H9 (cell line): ENCODE data around the gene DSG2. TPM values are rescaled to one million over a fixed set of nuclear protein-coding genes. Genes with fewer than 3 reads are reported as not detected.

Experiments used
- DNase-seq: peaks from one replicate; pipeline ENCODE4 v3.0.0-alpha.2; 2017
- H2AFZ ChIP-seq: one replicate; pipeline ENCODE4 v1.6.1; 2013; ENCODE audit warnings: mild to moderate bottlenecking, low read length, control low read depth, moderate library complexity
- H2AK5ac ChIP-seq: 2 replicates; pipeline ENCODE4 v1.6.1; 2013; ENCODE audit warnings: low read length, control low read depth, mixed read lengths; ENCODE audit not compliant: insufficient read length
- H2BK120ac ChIP-seq: one replicate; pipeline ENCODE4 v1.6.1; 2013; ENCODE audit warnings: low read depth, mild to moderate bottlenecking, low read length, control low read depth, inconsistent platforms; ENCODE audit not compliant: poor library complexity, severe bottlenecking
- H2BK12ac ChIP-seq: 2 replicates; pipeline ENCODE4 v1.6.1; 2013; ENCODE audit warnings: low read length, control low read depth, mixed read lengths, low read depth; ENCODE audit not compliant: insufficient read length
- H2BK15ac ChIP-seq: 2 replicates; pipeline ENCODE4 v1.6.1; 2013; ENCODE audit warnings: low read depth, low read length, control low read depth
- H2BK20ac ChIP-seq: one replicate; pipeline ENCODE4 v1.6.1; 2013; ENCODE audit warnings: low read depth, mild to moderate bottlenecking, low read length, control low read depth, inconsistent platforms; ENCODE audit not compliant: poor library complexity, severe bottlenecking
- H2BK5ac ChIP-seq: 2 replicates; pipeline ENCODE4 v1.6.1; 2013; ENCODE audit warnings: low read length, control low read depth, mixed read lengths; ENCODE audit not compliant: insufficient read length
- H3K14ac ChIP-seq: 2 replicates; pipeline ENCODE4 v1.6.1; 2013; ENCODE audit warnings: low read length, control low read depth; ENCODE audit not compliant: insufficient read depth
- H3K18ac ChIP-seq: 2 replicates; pipeline ENCODE4 v1.6.1; 2013; ENCODE audit warnings: low read depth, mild to moderate bottlenecking, mixed read lengths, low read length, control low read depth; ENCODE audit not compliant: insufficient read length
- H3K23ac ChIP-seq: 2 replicates; pipeline ENCODE4 v1.6.1; 2013; ENCODE audit warnings: low read length, control low read depth, mixed read lengths, low read depth; ENCODE audit not compliant: insufficient read length
- H3K23me2 ChIP-seq: 2 replicates; pipeline ENCODE4 v1.6.1; 2013; ENCODE audit warnings: low read depth, mild to moderate bottlenecking, mixed read lengths, low read length, control low read depth; ENCODE audit not compliant: insufficient read length, poor library complexity, severe bottlenecking
- H3K27ac ChIP-seq: 2 replicates; pipeline ENCODE4 v1.5.1; 2013; ENCODE audit warnings: low read length, control low read depth, mixed read lengths, low read depth; ENCODE audit not compliant: insufficient read length
- H3K27me3 ChIP-seq: 2 replicates; pipeline ENCODE4 v1.6.1; 2013; ENCODE audit warnings: low read length, control low read depth, inconsistent platforms; ENCODE audit not compliant: insufficient read depth
- H3K4ac ChIP-seq: 2 replicates; pipeline ENCODE4 v1.6.1; 2013; ENCODE audit warnings: low read depth, mild to moderate bottlenecking, control low read depth, inconsistent platforms, low read length, moderate library complexity
- H3K4me1 ChIP-seq: 2 replicates; pipeline ENCODE4 v1.6.1; 2013; ENCODE audit warnings: low read length, control low read depth, inconsistent platforms; ENCODE audit not compliant: insufficient read depth
- H3K4me2 ChIP-seq: 2 replicates; pipeline ENCODE4 v1.6.1; 2013; ENCODE audit warnings: low read length, control low read depth, mixed read lengths; ENCODE audit not compliant: insufficient read length, insufficient read depth
- H3K56ac ChIP-seq: 2 replicates; pipeline ENCODE4 v1.6.1; 2013; ENCODE audit warnings: low read depth, mild to moderate bottlenecking, mixed read lengths, low read length, control low read depth; ENCODE audit not compliant: insufficient read length
- H3K79me1 ChIP-seq: 2 replicates; pipeline ENCODE4 v1.6.1; 2013; ENCODE audit warnings: low read depth, mild to moderate bottlenecking, moderate library complexity, low read length, control low read depth, inconsistent platforms; ENCODE audit not compliant: insufficient read depth, poor library complexity, severe bottlenecking
- H3K79me2 ChIP-seq: 2 replicates; pipeline ENCODE4 v1.6.1; 2013; ENCODE audit warnings: low read length, control low read depth, inconsistent platforms; ENCODE audit not compliant: insufficient read depth
- H3K9ac ChIP-seq: 2 replicates; pipeline ENCODE4 v1.6.1; 2013; ENCODE audit warnings: low read length, control low read depth, mixed read lengths; ENCODE audit not compliant: insufficient read length; ENCODE audit errors: extremely low read depth
- H3K9me3 ChIP-seq: one replicate; pipeline ENCODE4 v1.6.1; 2013; ENCODE audit warnings: low read depth, low read length, inconsistent platforms; ENCODE audit not compliant: control insufficient read depth
- H3T11ph ChIP-seq: one replicate; pipeline ENCODE4 v1.6.1; 2013; ENCODE audit warnings: mild to moderate bottlenecking, low read length, control low read depth, inconsistent platforms
- H4K20me1 ChIP-seq: one replicate; pipeline ENCODE4 v1.6.1; 2013; ENCODE audit not compliant: control insufficient read depth, insufficient read length, insufficient read depth
- H4K5ac ChIP-seq: 2 replicates; pipeline ENCODE4 v1.6.1; 2013; ENCODE audit warnings: low read depth, mild to moderate bottlenecking, mixed read lengths, low read length, control low read depth; ENCODE audit not compliant: insufficient read length
- H4K8ac ChIP-seq: replicated peaks from 2 replicates; pipeline ENCODE4 v1.6.1; 2013; ENCODE audit warnings: low read length, control low read depth, mixed read lengths, low read depth; ENCODE audit not compliant: insufficient read length
- H4K91ac ChIP-seq: 2 replicates; pipeline ENCODE4 v1.6.1; 2013; ENCODE audit warnings: low read depth, mild to moderate bottlenecking, moderate library complexity, mixed read lengths, low read length, control low read depth; ENCODE audit not compliant: insufficient read length
- H3K27ac Mint-ChIP-seq, 3 experiments: 2 replicates in 2 of 3; 3 replicates in 1 of 3; pipeline ENCODE4 v1.8.0; 2020 to 2021; ENCODE audit warnings: mixed read lengths in 3 of 3, mild to moderate bottlenecking in 1 of 3, moderate library complexity in 1 of 3
- H3K27me3 Mint-ChIP-seq: 2 replicates; pipeline ENCODE4 v1.8.0; 2021; ENCODE audit warnings: low read depth, mild to moderate bottlenecking, moderate library complexity, mixed read lengths
- H3K36me3 Mint-ChIP-seq, 3 experiments: 2 replicates in 2 of 3; 3 replicates in 1 of 3; pipeline ENCODE4 v1.8.0; 2020 to 2021; ENCODE audit warnings: low read depth in 3 of 3, mixed read lengths in 3 of 3; ENCODE audit not compliant: insufficient read depth in 1 of 3
- H3K4me1 Mint-ChIP-seq, 2 experiments: 2 replicates each; pipeline ENCODE4 v1.8.0; 2020; ENCODE audit warnings: mixed read lengths in 2 of 2
- H3K4me3 Mint-ChIP-seq, 2 experiments: 2 replicates in 1 of 2; 3 replicates in 1 of 2; pipeline ENCODE4 v1.8.0; 2020 to 2021; ENCODE audit warnings: mild to moderate bottlenecking in 2 of 2, mixed read lengths in 2 of 2, moderate library complexity in 1 of 2
- H3K9me3 Mint-ChIP-seq, 2 experiments: 2 replicates in 1 of 2; 3 replicates in 1 of 2; pipeline ENCODE4 v1.8.0; 2020; ENCODE audit warnings: mild to moderate bottlenecking in 2 of 2, mixed read lengths in 2 of 2, moderate library complexity in 1 of 2
- CTCF ChIP-seq: fragments of 200-600 bp; sonication (generic); conservative IDR thresholded peaks from 3 replicates; pipeline ENCODE4 v1.8.0; 2021; ENCODE audit warnings: antibody characterized with exemption, mild to moderate bottlenecking
- WGBS: extraction: QIAGEN DNeasy Blood & Tissue Kit; methylation state at CpG from one replicate; pipeline ENCODE4 v1.1.7; 2013; ENCODE audit warnings: missing lambda C conversion rate, low lambda C conversion rate, mixed read lengths; ENCODE audit not compliant: insufficient read length; ENCODE audit errors: extremely low coverage; 5-methylcytosine and 5-hydroxymethylcytosine counted together
- total RNA-seq: library from RNA; stranded (reverse); gene quantifications from 2 replicates; pipeline ENCODE4 v1.2.1, GENCODE V29; 2021

DSG2 gene
- total RNA-seq, 1 experiment from 2014 or later: 107 TPM

GRCh38 chr18:31598021-31598805 is 100.2 kb downstream of the DSG2 start:
- Histone ChIP-seq H2AFZ (no peak overlapping the region), H3K79me2 (no peaks in the 10 kb centered on the region), H4K91ac (no peak overlapping the region), H3K14ac (no peak overlapping the region), H3K79me1 (no peaks in the 10 kb centered on the region), H3K18ac (no peak overlapping the region), H3K56ac (no peak overlapping the region), H3K27ac (no peak overlapping the region), H2BK15ac (no peak overlapping the region), H2AK5ac (no peak overlapping the region), H2BK120ac (no peak overlapping the region), H2BK5ac (no peak overlapping the region), H3K4me1 (no peaks in the 10 kb centered on the region), H4K8ac (no peak overlapping the region), H3K4ac (no peak overlapping the region), H4K20me1 (no peaks in the 10 kb centered on the region), H3K9ac (no peak overlapping the region), H4K5ac (no peak overlapping the region), H3K9me3 (no peaks in the 10 kb centered on the region), H2BK20ac (no peak overlapping the region), H3T11ph (no peak overlapping the region), H3K4me2 (no peak overlapping the region), H3K27me3 (no peaks in the 10 kb centered on the region), H3K23ac (no peak overlapping the region), H2BK12ac (no peak overlapping the region), H3K23me2 (no peaks in the 10 kb centered on the region)
- no CpG with 5 or more reads among the region's 13 CpGs for WGBS
- no peak for DNase-seq
- no peak for TF ChIP-seq CTCF
- no peak overlapping the region for H3K4me3 Mint-ChIP-seq
- H3K27ac Mint-ChIP-seq: peak overlapping the region in 1 of 3 experiments; percentile 28; a peak in 1 of 7 replicates
- no peaks in the 10 kb centered on the region for H3K9me3 Mint-ChIP-seq
- no peaks in the 10 kb centered on the region for H3K4me1 Mint-ChIP-seq
- no peaks in the 10 kb centered on the region; the same call in 1 of the 2 replicates for H3K27me3 Mint-ChIP-seq
- no peaks in the 10 kb centered on the region for H3K36me3 Mint-ChIP-seq

Other genes with a start within 250 kb of the DSG2 start
- gene DSG1, start 180.0 kb upstream of the DSG2 start, total RNA-seq: not detected in 2 replicates
- gene DSG4, start 121.4 kb upstream of the DSG2 start, total RNA-seq: not detected in 2 replicates
- 0.04 TPM in 2 replicates for gene DSG3, start 50.4 kb upstream of the DSG2 start, total RNA-seq
- gene TTR, start 93.7 kb downstream of the DSG2 start, total RNA-seq: not detected in 2 replicates
- 34.0 and 34.1 TPM in 2 replicates for gene B4GALT6, start 186.4 kb downstream of the DSG2 start, total RNA-seq